ENCODE data around the gene AXIN1.
"Not testable (repeated sequence)": the region's sequence is repeated elsewhere in the genome, so short reads cannot be mapped to it uniquely, and the experiment has no call there.

Gene AXIN1

DNA sequence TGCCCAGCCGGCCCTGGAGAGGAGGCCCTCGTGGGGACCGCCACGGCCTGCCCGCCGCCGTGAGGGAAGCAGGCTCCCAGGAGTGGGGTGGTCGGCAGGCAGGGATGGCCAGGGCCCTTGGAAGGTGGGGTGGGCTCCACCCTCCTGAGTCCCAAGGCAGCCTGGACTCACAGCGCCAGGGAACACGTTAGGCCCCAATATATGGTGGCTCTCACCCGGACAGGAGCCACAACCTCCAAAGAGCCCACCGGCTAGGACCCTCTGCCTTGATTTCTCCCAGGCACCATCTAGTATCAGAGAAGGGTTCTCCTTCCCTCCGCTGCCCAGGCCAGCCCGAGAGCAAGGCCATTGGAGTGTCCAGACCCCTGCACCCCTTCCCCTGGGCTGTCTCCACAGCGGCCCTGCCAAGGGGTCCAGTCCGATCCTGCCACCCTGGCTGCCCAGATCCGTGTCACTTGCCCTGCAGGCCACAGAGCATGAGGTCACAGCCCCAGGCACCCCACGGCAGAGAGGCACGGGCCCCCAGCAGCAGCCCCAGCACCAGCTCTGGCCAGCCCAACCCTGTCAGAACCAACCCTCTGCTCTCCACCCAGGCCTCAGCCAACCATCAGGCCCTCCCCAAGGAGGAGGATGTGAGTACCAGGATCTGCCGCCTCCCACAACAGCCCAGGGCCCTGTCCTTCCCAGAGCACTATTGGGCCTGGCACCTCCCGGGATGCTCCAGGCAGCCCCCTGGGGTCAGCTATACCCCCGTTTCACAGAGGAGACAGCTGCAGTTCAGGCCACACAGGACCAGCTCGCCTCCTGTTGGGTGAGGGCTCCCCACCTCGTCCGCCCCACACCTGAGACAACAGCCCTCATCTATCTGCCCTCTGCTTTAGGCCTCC lies 1.1 kb upstream of the AXIN1 start:
- no peak for DNase-seq

DNA sequence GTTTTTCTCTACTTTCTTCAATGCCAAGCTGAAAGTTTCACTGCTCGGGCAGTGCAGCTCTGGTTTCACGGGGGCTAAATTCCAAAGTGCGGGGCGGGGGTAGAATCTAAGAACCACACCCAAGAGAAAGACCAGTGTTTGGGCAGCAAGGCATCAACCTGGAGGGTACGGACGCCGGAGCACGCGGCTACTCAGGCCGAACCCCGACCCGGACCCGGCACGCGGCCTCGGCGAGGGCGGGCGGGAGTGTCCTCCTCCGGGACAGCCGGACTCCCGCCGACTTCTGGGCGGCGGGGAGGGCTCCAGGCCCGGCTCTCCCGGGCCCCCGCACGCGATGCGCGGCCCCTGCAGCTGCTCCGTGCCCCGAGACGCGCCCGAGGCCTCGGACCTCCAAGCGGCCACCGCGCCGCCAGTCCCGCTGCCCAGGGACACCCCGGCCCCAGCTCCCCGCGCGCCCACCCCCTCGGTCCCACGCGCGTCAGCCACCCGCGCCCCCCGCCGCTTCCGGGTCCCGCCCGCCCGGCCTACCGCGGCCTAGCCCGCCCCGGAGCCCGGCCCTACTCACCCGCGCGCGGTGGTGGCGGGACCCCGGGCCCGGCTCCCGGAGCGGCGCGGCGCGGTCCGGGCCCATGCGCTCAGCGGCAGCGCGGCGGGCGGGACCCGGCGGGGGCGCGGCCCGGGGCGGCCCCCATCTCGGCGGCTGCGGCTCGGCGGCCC lies 561 bp downstream of the AXIN1 start:
- no peak for DNase-seq

DNA sequence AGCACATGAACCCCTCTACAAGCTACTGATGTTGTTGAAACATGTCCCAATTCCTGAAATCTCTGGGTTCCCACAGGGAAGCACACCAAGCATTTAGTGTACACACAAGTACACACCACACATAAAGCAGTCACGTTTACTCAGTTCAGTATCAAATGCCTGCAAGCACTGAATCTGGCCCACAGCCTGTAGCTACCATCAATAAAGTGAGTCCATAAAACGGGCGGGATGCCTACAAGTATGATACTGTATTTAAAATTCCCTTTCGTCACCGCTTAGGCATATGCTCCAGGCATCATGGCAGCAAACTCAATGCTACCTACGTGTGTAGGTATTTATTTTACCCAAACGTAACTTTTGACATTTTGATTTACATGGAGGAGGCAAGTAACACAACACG lies 2.3 kb downstream of the AXIN1 start:
- no peak for DNase-seq

DNA sequence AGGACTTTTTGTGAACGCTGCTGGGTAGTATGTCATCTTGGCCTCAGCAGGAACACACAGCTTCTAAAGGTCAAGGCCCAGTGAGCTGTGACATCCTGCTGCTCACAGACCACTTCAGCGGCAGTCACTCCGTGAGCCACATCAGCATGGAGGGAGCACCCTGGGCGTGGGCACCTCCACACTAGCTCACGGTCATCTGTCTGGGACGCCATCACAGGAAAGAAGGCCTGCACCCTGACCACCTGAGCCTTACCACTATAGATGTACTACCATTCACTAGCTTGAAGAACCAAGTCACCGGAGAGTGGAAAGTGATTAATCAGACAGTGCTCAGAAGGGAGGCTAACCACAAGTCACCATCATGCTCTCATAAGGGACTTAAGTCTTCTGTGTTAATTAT lies 3.3 kb downstream of the AXIN1 start:
- DNase-seq = no peak

DNA sequence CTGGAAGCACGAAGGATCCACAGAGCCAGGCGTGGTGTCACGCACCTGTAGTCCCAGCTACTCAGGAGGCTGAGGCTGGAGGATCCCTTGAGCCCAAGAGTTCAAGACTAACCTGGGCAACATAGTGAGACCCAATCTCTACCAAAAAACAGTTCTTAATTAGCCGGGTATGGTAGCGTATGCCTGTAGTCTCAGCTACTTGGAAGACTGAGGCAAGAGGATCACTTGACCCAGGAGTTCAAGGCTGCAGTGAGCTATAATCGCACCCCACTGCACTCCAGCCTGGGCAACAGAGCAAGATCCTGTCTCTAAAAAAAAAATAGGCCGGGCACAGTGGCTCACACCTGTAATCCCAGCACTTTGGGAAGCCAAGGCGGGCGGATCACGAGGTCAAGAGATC lies 4.0 kb downstream of the AXIN1 start:
- DNase-seq = not testable (repeated sequence)

DNA sequence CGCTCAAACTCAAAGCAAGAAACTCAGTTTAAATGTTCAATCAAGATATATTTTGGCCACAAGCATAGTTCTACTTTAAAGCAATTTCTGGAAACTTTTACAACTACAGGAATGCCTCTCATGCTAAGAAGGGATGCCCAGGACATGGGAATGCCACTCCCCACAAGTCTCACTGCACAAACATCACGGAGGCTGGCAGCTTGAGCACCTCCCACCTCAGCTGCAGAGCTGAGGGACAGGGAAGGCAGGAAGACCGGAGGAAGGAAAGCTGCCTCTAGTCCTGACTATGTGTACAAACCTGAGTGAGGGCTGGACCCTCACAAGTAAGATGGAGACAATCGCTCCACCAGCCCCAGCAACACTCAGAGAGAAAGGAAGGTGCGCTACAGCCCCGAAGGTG lies 5.3 kb downstream of the AXIN1 start:
- no peak for DNase-seq

DNA sequence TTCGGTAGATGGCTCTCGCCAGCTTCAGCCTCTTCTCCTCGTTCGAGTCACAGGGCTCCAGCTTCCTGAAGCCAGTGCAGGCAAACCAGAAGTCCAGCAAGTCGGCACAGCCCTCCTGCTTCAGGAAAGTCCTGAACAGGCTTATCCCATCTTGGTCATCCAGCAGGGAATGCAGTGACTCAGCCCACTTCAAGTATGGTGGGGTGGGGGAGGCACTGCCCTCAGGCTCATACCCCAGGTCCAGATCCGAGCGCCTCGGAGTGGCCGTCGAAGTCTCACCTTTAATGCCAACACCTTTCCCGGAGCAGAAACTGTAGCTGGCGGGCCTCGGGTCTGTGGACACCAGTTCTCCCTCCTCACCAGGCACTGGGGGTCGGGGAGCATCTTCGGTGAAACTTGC lies 5.9 kb downstream of the AXIN1 start:
- DNase-seq = no peak

DNA sequence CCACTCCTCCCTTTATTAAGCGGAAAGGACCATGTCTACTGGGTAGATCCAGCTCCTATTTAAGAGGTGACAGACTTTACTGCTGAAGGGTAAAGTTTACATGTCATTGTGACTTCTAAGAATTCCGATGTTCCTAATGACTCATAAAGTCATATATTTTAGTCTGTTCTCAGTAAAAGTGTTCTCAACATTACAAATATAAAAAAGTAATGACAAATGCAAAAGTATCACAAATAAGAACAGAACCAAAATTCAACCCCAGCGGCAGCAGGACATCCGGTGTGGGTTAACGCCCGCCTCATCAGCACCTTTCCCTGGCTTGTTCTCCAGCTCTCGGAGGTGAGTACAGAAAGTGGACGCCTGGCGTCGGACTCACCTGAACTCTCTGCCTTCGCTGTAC lies 6.8 kb downstream of the AXIN1 start:
- no peak for DNase-seq

DNA sequence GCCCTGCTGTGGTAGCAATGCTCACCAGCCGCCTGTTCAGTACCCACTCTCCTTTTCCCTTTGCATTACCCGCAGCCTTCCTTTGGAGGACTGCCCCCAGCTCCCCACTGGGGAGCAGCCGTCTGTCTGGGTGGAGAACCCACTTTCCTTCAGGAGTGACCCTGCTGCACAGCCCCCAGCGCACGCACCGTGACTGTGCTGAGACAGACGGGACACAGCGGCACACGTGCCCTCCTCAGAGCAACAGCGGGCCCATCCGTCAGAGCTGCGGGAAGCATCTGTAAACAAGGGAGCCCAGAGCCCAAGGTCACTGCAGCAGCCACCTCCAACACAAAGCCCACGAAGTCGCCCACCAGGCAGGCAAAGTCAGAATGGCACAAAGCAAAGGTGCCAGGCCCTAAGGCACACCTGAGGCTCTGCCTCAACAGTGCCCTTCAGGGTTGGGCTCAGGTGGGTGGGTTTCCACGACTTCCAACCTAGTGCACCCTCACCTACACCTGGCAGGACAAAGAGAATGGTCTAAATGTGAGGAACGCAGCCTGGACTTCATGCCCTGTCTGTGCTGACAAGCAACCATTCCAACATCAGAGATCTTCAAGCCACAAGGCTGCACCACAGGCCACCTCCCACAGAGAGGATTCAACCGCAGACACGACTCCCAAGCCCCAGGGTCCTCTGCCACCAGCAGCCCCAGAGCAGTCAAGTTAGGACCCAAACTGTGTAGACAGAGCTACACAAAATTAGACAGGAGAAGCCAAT lies 9.9 kb downstream of the AXIN1 start:
- no peak for DNase-seq

DNA sequence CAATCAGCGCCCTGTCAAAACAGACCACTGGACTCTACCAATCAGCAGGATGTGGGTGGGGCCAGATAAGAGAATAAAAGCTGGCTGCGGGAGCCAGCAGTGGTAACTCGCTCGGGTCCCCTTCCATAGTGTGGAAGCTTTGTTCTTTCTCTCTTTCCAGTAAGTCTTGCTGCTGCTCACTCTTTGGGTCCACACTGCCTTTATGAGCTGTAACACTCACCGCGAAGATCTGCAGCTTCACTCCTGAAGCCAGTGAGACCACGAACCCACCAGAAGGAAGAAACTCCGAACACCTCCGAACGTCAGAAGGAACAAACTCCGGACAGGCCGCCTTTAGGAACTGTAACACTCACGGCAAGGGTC lies 10.6 kb downstream of the AXIN1 start:
- not testable (repeated sequence) for DNase-seq

DNA sequence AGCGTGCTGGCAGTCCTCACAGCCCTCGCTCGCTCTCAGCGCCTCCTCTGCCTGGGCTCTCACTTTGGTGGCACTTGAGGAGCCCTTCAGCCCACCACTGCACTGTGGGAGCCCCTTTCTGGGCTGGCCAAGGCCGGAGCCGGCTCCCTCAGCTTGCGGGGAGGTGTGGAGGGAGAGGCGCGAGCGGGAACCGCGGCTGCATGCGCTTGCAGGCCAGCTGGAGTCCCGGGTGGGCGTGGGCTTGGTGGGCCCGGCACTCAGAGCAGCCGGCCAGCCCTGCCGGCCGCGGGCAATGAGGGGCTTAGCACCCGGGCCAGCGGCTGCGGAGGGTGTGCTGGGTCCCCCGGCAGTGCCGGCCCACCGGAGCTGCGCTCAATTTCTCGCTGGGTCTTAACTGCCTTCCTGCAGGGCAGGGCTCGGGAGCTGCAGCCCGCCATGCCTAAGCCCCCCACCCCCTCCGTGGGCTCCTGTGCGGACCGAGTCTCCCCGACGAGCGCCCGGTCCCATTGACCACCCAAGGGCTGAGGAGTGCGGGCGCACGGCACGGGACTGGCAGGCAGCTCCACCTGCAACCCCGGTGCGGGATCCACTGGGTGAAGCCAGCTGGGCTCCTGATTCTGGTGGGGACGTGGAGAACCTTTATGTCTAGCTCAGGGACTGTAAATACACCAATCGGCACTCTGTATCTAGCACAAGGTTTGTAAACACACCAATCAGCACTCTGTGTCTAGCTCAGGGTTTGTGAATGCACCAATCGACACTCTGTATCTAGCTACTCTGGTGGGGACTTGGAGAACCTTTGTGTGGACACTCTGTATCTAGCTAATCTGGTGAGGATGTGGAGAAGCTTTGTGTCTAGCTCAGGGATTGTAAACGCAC lies 11.2 kb downstream of the AXIN1 start:
- not testable (repeated sequence) for DNase-seq

DNA sequence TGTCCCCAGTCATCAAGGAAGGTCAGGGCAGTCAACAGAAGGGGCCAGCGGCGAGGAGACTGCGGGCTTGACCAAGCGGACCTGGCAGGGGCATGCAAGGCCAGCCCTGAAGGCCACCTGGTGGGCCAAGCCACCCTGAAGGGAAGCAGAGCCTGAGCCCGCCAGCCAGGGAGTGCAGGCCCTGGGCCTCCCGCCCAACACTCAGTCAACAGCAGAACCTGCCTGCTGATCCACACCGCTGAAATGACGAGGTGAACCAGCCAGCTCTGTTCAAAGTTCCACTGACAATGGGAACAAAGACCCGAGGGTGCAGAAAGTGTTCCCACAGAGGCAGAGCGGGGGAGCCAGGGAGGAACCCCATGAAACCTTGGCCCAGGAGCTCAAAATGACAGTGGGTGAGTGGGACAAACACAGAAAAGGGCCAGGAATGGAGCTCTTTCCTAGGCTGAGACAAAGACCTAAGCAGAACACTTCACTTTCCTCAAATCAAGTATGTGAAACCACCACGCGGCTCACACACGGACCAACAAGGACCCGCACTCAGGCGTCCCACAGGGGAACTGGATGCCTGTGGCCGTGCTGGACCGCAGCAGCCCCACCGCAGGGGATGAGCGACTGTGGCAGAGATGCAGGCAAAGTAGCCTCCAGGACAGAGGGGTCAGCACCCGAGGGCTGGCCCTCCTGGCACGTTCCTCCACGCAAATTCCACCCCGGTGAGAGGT lies 12.0 kb downstream of the AXIN1 start:
- DNase-seq = no peak

DNA sequence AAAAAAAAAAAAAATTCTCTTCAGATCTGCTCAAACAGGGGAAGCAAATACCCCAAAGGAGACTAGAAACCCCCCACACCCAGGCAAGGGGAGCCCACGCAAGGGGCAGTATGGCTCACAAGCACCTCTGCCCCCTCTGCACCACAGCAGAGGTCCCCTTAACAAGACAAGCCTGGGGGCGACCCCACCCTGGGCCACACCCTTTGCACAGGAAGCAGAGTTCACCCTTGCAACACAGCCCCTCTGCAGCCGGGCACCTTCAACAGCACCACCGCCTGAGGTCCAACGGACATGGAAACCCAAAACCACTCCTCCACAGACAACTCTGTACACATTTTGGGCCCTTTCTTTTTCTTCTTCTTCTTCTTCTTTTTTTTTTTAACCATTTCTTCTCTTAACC lies 12.8 kb downstream of the AXIN1 start:
- DNase-seq = no peak

DNA sequence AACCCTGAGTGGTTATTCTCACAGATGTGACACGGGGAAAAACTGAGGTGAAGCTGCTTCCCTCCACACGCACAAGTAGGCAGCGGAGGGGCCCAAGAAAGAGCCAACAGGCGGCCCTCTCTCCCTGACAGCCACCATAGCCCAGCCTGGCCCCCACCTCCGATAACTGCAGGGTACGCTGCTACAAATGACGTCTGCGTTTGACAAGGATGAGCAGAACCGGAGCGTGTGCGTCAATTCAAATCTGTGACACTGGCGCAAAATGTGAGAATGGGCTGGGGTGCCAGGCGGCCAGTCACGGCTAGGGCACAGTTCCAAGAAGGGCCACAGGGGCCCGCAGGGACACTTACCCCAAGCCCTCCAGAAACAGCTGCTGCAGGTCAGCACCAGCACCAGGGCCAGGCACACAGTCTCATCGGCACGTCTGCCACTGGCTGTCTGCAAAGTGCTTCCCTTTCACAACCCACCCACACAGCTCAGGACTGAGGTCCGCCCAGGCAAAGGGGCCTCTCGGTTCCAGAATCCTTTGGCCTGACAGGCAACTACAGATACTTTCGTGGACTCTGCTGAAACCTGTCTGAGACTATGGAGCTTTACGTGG lies 14.4 kb downstream of the AXIN1 start:
- no peak for DNase-seq

DNA sequence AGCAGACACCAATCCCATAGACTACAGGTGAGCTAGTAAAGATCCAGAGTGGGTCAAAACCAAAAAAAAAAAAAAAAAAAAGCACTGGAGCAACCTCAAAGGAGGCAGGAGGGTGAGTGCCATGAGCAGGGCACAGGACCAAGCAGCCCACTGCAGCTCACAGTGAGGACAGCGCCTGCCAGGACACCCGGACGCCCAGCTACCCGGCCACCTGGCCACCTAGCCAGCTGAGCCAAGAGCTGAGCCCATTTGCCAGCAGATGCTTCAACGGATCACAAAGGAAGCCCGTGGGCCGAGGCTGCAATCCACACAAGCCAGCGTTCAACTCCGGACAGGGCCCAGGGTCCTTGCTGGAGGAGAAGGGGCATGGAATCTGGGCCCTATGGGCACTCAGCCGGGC lies 15.1 kb downstream of the AXIN1 start:
- no peak for DNase-seq

DNA sequence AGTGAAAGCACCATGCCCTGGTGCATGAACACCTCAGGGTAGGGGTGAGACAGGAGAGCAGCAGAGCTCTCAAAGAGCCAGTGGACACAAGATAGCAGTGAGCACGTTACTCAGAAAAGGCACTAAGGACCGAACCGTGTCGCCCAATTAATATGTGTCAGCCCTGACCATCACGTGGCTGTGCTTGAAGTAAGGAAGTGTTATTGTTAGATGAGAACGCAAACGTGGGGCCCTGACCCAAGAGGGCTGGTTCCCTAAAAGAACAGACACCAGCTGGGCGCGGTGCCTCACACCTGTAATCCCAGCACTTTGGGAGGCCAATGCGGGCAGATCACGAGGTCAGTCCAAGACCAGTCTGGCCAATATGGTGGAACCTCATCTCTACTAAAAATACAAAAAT lies 16.3 kb downstream of the AXIN1 start:
- DNase-seq = no peak

DNA sequence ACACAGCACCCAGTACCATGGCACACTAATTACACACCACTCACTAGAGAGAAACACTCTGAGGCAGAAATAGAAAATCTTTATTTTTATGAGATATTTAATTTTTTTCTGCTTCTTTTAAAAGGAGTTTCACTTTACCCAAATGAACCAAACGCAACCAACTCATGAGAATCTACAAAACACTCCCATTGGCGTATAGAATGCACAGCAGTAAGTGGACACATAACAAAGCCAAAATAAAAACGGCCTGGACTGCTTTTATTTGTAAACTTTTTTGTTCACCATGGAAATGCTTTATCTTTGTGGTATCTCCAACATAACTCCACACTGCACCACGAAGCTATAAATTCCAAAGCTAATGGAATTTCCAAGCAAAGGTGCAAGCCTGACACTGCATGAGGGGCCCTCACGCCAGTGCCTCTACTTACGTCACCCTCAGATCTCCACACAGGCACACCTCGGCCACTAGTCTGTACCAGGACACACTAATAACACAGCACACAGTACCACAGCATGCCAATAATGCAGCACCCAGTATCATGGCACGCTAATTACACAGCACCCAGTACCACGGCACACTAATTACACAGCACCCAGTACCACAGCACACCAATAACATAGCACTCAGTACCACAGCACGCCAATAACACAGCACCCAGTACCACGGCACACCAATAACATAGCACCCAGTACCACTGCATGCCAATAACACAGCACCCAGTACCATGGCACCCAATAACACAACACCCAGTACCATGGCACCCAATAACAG lies 17.5 kb downstream of the AXIN1 start:
- DNase-seq = not testable (repeated sequence)

DNA sequence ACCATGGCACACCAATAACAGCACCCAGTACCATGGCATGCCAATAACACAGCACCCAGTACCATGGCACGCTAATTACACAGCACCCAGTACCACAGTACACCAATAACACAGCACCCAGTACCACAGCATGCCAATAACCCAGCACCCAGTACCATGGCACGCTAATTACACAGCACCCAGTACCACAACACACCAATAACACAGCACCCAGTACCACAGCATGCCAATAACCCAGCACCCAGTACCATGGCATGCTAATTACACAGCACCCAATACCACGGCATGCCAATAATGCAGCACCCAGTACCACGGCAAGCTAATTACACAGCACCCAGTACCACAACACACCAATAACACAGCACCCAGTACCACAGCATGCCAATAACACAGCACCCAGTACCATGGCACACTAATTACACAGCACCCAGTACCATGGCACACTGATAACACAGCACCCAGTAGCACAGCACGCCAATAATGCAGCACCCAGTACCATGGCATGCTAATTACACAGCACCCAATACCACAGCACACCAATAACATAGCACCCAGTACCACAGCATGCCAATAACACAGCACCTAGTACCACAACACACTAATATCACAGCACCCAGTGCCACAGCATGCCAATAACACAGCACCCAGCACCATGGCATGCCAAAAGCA lies 18.2 kb downstream of the AXIN1 start:
- not testable (repeated sequence) for DNase-seq

DNA sequence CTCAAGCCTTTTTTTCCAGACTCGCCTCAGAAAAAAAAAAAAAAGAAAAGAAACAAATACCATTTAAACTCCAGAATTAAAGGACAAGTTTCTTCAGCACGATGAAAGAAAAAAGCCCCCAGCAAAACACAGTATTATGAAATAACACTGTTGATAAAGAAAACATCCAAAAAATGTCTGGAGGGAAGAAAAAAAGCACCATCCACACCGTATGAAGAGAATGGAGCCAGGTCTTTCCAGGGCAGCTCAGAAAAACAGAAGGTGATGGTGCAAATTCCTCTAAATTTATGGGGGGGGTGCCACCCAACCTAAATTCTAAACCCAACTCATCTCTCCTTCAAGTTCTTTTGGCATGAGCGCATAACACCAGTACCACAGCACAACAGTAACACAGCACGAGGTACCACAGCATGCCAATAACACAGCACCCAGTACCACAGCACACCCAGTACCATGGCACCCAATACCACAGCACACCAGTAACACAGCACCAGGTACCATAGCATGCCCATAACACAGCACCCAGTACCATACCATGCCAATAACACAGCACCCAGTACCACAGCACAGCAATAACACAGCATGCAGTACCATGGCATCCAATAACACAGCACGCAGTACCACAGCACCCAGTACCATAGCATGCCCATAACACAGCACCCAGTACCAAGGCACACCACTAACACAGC lies 19.0 kb downstream of the AXIN1 start:
- DNase-seq = no peak
